AG04449 (cell line): ENCODE results near the gene NCCRP1.
"Not testable (repeated sequence)": the region's sequence is repeated elsewhere in the genome, so short reads cannot be mapped to it uniquely, and the experiment has no call there.

ENCODE experiments used
- CTCF ChIA-PET: fragments of 350-600 bp; formaldehyde crosslinking; extraction: SDS; loops from one replicate; lab custom pipeline; 2021; ENCODE audit warnings: antibody characterized with exemption; lab: Yijun Ruan, JAX
- POLR2A ChIA-PET: fragments of 400-600, 350-600 bp; formaldehyde crosslinking; extraction: SDS; loops from one replicate; lab custom pipeline; 2020; ENCODE audit warnings: antibody characterized with exemption, inconsistent platforms; lab: Yijun Ruan, JAX
- DNase-seq: peaks from one replicate; pipeline ENCODE4 v3.0.0-alpha.2; 2010; ENCODE audit warnings: low read depth, low spot score
- H3K4me3 ChIP-seq: 2 replicates; pipeline ENCODE4 v1.5.1; 2011; ENCODE audit warnings: low read depth, mild to moderate bottlenecking, control low read depth, low read length
- TF ChIP-seq, protein P1 (sequence below): IDR thresholded peaks from one replicate; pipeline ENCODE4 v1.5.1; 2011; ENCODE audit warnings: mild to moderate bottlenecking, moderate library complexity, low read length, control low read depth, inconsistent platforms; ENCODE audit not compliant: insufficient read depth; ENCODE audit errors: missing control alignments

The NCCRP1 gene

DNA sequence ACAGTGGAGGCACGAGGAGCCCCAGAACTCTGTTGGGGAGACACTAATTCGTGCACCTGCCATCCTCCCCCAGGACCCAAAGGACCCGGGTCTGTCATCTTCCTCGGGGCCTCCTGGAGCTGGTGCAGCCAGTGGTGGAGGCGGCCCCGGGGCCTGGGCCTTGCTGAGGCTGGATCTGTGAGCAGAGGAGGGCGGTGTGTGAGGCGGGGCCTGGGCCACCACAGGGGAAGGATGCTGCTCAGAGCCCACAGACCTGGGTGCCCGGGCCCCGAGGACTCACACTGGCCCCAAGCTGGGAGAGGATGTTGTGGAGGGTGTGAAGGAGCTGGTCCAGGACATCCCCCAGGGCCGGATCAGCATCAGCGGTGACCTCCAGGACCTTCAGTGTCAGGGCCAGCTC lies 39.8 kb downstream of the NCCRP1 start:
- ChIA-PET POLR2A (no interaction called here), CTCF (no interaction called here)
- TF ChIP-seq, protein P1, sequence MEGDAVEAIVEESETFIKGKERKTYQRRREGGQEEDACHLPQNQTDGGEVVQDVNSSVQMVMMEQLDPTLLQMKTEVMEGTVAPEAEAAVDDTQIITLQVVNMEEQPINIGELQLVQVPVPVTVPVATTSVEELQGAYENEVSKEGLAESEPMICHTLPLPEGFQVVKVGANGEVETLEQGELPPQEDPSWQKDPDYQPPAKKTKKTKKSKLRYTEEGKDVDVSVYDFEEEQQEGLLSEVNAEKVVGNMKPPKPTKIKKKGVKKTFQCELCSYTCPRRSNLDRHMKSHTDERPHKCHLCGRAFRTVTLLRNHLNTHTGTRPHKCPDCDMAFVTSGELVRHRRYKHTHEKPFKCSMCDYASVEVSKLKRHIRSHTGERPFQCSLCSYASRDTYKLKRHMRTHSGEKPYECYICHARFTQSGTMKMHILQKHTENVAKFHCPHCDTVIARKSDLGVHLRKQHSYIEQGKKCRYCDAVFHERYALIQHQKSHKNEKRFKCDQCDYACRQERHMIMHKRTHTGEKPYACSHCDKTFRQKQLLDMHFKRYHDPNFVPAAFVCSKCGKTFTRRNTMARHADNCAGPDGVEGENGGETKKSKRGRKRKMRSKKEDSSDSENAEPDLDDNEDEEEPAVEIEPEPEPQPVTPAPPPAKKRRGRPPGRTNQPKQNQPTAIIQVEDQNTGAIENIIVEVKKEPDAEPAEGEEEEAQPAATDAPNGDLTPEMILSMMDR, result no peak
- H3K4me3 ChIP-seq, result no peak overlapping the region
- no peak for DNase-seq

GRCh38 chr19:39237200-39238184 lies 40.7 kb downstream of the NCCRP1 start:
- ChIA-PET POLR2A (no interaction called here), CTCF (no interaction called here)
- no peak overlapping the region for H3K4me3 ChIP-seq
- TF ChIP-seq, protein P1, result no peak
- DNase-seq, result no peak

- DNase-seq, result no peak
- no peak overlapping the region for H3K4me3 ChIP-seq
- CTCF ChIA-PET, result no interaction called here
- POLR2A ChIA-PET, result no interaction called here
- TF ChIP-seq, protein P1, result no peak
These were observed 41.4 kb downstream of the NCCRP1 start for GRCh38 chr19:39238209-39238608.

DNA sequence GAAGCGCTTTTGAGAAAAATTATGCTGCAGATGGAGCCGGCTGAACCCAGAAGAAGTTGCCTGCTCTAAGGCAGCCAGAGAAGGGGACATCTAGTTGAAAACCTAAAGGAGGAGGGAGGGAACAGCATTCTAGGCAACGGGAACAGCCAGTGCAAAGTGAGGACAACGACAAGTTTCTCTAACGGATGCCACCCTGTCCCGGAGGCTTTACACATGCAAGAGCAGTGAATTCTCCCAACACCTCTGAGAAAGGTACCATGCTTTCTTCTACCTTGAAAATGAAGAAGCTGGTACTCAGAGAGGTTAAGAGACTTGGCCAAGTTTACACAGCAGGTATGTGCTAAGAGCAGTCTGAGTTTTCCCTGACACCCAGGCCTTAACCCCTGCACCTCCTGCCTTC lies 42.2 kb downstream of the NCCRP1 start:
- POLR2A ChIA-PET, result no interaction called here
- TF ChIP-seq, protein P1, result no peak
- DNase-seq, result no peak
- CTCF ChIA-PET, result no interaction called here
- no peak overlapping the region for H3K4me3 ChIP-seq

DNA sequence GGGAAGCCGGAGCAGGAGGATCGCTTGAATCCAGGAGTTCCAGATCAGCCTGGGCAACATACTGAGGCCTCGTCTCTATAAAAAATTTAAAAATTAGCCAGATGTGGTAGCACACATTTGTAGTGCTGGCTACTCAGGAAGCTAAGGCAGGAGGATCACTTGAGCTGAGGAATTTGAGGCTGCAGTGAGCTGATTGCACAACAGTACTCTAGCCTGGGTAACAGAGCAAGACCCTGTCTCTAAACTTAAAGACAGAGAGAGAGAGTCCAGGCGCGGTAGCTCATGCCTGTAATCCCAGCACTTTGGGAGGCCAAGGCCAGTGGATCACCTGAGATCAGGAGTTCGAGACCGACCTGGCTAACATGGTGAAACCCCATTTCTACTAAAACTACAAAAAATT lies 43.7 kb downstream of the NCCRP1 start:
- DNase-seq, result no peak
- no peak overlapping the region for H3K4me3 ChIP-seq
- ChIA-PET CTCF (no interaction called here), POLR2A (no interaction called here)
- TF ChIP-seq, protein P1, result no peak

GRCh38 chr19:39243741-39244140 lies 47.0 kb downstream of the NCCRP1 start:
- H3K4me3 ChIP-seq, DNase-seq, CTCF ChIA-PET, POLR2A ChIA-PET: not testable (repeated sequence)

GRCh38 chr19:39244410-39245100 lies 47.8 kb downstream of the NCCRP1 start, which contains the start of gene IFNL3:
Gene IFNL3 (minus strand): TSS chr19:39245006. CDS start chr19:39244967, 39 bp downstream.
- DNase-seq, CTCF ChIA-PET, POLR2A ChIA-PET, H3K4me3 ChIP-seq: not testable (repeated sequence)

DNA sequence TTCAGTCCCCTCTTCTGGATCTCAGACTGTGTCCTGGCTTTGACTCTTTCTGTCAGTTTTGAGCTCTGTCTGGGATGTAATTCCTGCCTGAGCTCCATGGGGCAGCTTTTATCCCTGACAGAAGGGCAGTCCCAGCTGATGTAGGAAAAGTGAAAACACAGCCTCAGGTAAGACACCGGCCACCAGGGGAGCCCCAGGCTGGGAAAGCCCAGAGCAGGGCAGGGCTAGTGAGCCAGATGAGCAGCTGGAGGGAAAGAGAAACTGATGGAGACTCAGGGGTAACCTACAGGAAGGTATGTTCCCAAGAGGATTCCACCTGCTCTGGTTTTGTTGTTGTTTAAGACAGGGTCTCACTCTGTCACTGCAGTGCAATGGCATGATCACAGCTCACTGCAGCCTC lies 48.4 kb downstream of the NCCRP1 start:
- CTCF ChIA-PET, H3K4me3 ChIP-seq, DNase-seq, POLR2A ChIA-PET: not testable (repeated sequence)
